DLD1 (cell line): ENCODE data around the gene AP5Z1.
"Not testable (repeated sequence)": the region's sequence is repeated elsewhere in the genome, so short reads cannot be mapped to it uniquely, and the experiment has no call there.

ENCODE experiments used
- in situ Hi-C: cut with HindIII; loops from 2 replicates; pipeline ENCODE4 v1.10.0; 2017; ENCODE audit warnings: low sequenced_read_pairs

AP5Z1 gene

DNA sequence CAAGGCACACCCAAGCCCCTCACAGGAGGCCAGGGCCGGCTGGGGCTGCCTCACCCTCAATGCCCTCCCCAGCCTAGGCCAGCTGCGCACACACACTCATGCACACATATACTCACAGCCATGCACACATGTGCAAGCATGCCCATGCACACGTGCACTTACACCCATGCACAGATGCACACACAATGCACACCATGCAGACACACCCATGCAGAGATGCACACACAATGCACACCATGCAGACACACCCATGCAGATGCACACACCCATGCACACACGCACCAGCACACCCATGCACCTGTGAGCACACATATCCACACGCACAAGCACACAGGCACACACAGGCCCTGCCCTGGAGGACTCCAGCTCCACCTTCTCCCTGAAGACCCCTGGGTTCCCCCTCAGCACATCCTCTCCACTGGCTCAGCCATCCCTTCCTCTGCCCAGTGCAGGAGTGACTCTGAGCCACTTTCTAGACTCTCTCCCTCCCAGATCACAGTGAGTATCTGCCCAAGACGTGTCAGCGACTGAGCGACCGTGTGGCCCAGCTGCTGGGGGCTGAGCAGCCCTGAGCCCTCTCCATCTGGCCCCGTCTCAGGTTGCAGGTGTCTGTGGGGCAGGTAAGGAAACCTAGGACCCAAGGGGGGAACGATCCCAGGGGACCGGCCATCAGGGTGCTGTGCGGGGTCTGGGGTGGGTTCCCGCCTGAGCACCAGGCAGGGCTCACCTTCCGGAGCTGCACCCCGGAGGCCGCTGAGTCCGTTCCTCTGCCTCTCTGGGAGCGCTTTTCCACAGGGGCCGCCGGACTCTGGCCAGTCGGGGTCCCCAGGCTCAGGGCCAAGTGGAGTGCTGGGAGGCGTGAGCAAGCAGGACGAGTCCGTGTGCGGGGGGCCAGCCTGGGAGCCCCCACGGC is 25.8 kb downstream of the AP5Z1 start:
- in situ Hi-C loops, result no loop called here

- in situ Hi-C loops, result no loop called here
Observed at GRCh38 chr7:4801839-4802231, 26.4 kb downstream of the AP5Z1 start.

DNA sequence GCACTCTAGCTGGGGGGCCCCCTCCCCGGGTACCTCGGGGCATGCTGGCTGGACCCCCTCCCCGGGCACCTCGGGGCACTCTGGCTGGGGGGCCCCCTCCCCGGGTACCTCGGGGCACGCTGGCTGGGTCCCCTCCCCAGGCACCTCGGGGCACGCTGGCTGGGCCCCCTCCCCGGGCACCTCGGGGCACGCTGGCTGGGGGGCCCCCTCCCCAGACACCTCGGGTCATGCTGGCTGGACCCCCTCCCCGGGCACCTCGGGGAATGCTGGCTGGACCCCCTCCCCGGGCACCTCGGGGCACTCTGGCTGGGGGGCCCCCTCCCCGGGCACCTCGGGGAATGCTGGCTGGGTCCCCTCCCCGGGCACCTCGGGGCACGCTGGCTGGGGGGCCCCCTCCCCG is 27.2 kb downstream of the AP5Z1 start:
- in situ Hi-C loops, result not testable (repeated sequence)

DNA sequence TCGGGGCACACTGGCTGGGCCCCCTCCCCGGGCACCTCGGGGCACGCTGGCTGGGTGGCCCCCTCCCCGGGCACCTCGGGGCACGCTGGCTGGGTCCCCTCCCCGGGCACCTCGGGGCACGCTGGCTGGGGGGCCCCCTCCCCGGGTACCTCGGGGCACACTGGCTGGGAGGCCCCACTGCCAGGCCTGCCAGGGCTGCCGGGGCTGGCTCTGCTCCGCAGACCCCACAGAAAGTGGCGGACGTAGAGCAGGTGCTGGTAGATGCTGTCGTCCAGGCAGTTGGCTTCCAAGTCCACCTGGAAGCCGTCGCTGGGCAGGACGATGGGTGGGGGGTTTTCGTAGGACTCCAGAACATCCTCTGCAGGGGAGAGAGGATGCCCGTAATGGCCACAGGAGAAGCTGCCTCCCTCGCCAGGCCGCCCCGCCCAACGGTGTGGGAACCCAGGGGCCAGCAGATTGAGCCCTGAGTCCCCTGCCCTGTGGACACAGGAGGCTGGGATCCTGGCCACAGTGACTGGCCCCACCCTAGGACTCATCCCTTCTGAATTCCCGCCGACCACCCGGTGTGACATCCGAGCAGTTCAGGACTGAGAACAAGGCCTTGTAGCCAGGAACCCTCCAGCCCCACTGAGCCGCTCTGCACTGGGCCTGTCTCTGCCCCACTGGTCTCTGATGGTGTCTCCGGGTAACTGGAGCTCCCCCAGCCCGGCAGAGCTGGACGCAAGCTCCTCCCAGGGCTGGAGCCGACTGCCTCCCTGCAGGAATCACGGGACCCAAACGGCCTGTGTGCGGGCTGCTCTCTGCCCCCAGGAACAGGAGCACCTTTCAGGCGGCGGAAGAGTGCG is 28.2 kb downstream of the AP5Z1 start:
- in situ Hi-C loops, result no loop called here

DNA sequence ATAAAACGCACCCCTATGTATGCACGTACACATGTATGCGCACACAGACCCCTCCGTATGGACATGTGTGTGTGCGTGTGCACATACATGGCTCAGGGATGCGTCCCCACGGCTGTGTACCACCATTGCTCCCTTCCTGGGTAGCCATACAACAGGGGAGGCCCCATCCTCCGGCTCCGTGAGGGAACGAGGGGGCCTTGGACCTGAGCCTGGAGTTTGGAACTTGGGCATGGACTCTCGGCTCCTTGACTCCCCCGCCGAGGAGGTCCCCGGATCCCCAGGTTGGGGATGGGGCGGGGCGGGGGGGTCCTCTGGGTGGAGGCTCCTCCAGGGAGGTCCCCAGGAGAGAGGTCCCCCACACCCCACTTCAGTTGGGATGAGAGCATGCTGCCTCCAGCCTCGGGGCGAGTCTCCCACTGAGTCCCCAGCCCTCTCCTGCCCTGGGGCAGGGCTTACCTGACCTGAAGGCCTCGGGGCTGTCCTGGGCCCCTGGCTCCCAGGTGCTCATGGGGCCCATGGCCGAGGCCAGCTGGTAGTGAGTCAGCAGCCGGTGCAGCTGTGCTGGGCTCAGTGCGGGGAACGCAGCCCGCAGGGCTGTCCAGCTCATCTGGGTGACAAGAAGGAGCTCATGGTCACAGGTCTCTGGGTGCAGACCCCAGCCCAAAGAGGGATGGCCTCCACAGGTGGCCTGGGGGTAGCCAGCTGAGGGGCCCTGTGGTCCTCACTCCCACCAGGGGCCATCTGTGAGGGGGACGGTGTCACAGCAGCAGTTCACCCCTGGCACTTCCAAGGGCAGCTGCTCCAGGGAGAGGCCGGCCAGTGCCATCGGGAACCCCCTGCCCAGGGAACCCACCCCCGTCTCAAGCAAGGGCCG is 29.9 kb downstream of the AP5Z1 start:
- in situ Hi-C loops, result no loop called here

DNA sequence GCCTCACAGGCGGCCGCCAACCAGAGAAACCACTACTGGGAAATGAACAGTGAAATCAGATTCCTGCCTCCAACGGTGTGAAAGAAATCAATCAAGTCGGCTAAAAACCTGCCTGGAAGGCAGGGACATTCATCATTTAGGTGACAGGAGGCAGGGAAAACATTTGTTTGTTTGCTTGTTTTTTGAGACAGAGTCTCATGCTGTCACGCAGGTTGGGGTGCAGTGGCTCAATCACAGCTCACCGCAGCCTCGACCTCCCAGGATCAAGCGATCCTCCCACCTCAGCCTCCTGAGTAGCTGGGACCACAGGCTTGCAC is 30.5 kb downstream of the AP5Z1 start:
- in situ Hi-C loops, result no loop called here

DNA sequence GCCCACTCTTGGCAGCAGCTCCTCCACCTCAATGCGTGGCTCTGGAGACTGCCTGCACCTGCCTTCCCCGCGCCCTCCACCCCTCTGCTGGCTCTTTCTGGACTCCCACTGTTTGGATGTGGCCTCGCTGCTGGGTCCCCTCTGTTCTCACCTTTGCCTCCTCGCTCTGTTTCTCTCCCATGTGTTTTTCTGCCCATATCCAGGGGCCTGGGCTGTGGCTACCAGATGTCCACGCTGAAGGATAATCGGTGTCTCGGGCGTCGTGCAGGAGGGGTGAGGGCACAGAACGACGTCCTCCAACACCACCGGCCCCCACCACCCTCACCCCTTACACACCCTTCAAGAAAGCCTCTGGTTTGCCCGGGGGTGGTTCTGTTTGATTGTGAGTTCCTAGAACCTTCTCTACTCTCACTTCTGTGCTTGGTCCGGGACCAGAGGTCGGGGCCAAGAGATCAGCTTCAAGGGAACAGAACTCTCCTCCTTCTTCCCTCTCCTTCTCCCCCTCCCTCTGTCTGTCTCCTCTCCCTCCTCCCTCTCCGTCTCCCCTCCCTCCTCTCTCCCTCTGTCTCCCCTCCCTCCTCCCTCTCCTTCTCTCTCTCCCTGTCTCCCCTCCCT is 31.7 kb downstream of the AP5Z1 start:
- in situ Hi-C loops, result no loop called here

DNA sequence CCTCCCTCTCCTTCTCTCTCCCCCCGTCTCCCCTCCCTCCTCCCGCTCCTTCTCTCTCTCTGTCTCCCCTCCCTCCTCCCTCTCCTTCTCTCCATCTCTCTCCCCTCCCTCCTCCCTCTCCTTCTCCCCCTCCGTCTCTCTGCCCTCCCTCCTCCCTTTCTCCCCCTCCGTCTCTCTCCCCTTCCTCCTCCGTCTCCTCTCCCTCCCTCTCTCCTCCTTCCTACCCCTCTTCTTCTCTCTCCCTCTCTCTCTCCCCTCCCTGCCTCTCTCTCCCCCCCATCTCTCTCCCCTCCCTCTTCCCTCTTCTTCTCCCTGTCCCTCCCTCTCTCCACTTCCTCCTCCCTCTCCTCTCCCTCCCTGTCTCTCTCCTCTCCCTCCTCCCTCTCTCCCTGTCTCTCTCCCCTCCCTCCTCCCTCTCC is 32.2 kb downstream of the AP5Z1 start:
- in situ Hi-C loops, result no loop called here

- in situ Hi-C loops, result no loop called here
Observed at GRCh38 chr7:4808026-4808425, 32.6 kb downstream of the AP5Z1 start.

DNA sequence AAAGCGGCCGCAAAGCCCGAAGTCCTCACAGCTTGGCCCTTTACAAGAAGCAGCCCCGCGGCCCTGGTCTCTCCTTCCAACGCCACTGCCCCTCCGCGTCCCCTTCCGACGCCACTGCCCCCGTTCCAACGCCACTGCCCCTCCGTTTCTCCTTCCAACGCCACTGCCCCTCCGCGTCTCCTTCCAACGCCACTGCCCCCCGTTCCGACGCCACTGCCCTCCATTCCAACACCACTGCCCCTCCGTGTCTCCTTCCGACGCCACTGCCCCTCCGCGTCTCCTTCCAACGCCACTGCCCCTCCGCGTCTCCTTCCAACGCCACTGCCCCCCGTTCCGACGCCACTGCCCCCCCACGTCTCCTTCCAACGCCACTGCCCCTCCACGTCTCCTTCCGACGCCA is 33.1 kb downstream of the AP5Z1 start:
- in situ Hi-C loops, result no loop called here

DNA sequence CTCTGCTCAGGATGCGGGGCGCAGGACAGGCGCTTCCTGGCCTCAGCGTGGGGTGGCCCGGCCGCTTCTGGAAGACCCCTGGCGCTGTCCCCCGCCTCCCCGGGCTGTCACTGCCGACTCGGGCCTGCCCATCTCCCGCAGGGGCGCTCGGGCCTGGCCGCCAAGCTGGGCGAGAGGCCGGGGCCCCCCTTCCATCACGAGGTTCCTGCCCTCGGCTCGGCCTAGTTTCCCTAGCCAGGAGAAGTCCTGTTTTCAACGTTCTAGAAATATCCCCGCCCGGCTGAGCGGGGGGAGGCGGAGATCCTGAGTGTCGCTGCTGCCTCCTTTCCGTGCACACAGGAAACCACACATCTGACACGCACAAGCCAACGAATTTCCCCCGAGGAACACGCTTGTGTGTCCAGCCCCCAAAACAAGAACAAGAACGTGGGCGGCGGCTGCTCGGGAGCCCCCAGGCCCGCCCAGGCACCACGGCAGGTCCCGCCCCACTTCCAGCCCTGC is 33.7 kb downstream of the AP5Z1 start:
- in situ Hi-C loops, result no loop called here

DNA sequence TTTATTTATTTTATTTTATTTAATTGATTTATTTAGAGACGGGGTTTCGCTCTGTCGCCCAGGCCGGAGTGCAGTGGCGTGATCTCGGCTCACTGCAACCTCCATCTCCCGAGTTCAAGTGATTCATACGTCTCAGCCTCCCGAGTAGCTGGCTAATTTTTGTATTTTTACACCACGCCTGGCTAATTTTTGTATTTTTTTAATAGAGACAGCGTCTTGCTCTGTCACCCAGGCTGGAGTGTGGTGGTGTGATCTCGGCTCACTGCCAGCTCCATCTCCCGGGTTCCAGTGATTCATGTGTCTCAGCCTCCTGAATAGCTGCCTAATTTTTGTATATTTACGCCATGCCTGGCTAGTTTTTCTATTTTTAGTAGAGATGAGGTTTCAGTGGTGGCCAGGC is 34.2 kb downstream of the AP5Z1 start:
- in situ Hi-C loops, result no loop called here

DNA sequence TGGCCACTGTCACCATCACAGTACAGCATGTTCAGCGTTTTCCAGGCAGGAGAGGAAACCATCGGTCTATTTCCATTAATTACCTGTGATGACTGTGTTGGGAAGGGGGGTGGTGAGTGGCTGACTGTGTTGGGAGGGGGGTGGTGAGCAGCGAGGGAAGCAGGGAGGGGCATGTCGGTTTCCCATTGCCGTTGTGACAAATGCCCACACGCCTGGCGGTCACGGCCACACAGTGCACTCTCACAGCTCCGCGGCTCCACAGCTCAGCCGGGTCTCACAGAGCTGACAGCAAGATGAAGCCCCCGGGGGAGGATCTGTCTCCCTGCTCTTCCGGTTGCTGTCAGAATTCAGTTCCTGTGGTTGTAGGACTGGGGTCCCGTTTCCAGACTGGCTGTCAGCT is 39.0 kb downstream of the AP5Z1 start:
- in situ Hi-C loops, result no loop called here

GRCh38 chr7:4815121-4815520 is 39.7 kb downstream of the AP5Z1 start:
- in situ Hi-C loops, result no loop called here

- in situ Hi-C loops, result no loop called here
Observed at GRCh38 chr7:4815609-4816418, 40.4 kb downstream of the AP5Z1 start.

DNA sequence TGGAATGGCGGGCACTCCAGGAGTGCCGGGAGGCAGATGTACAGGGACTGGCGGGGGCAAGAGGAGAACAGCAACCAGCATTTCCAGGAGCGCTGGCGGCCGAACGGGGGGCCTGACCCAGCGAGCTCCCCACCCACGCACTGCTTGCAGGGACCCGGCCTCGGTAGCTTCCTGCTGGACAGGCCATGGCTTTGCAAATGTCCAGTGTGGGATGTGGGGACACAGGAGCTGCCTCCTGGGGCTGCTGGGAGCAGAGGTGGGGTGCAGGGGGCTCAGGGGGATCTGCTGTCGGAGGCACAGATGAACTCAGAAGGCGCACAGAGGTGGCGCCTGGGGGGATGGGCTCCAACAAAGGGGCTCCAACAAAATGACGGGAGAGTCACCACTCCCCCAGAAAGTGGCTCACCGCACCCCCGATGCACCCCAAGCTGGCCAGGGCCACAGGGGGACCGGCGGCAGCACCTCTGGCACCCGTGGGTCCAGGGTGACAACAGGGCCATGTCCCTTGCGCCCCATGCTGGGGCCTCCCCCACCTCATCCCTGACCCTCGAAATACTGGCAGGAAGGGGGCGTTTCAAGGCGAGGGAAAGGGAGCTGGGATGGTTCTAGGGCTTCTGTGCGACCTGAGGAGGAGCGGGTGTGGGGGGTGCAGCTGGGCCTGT is 41.1 kb downstream of the AP5Z1 start:
- in situ Hi-C loops, result no loop called here

- in situ Hi-C loops, result no loop called here
Observed at GRCh38 chr7:4817178-4817901, 41.9 kb downstream of the AP5Z1 start.

GRCh38 chr7:4818000-4818794 is 42.8 kb downstream of the AP5Z1 start:
- in situ Hi-C loops, result no loop called here
